ENCODE measurements around the gene BCDIN3D.

The BCDIN3D gene

DNA sequence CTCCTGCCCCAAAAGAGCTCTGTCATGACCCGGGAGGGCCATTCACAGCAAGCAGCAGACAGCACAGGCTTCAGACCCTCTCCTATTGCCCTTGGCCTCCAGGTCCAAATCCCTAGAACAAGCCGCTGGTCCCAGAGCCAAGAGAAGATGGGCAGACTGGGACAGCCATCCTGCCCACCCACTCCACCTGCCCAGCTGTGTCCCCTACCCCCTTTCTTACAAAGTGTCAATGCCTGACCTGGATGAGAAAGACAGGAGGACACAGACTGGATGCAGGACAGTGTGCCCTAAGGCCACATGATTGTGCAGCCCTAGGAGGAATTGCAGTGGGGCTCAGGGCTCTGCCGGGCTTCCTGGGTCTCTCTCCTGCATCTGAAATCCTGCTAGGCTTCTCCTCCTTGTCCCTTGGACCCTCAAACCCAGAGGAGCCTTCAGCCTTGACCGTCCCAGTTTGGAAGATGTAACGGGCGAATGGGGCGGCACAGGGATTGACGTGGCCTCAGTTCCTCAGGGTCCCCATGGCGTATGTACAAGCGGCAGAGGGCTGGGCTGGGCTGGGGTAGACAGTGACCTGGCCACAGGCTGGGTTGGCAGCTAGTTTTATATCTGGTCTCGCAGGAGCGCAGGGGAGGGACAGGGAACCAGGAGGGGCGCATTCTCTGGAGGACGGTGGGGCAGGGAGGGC lies 27.1 kb upstream of the BCDIN3D start:
- Histone ChIP-seq H3K4me1 (ENCODE audit: control insufficient read depth, insufficient read depth, low read length, poor library complexity, severe bottlenecking) (no peaks in the 10 kb centered on the region), H3K27me3 (replicated peaks; ENCODE audit: control insufficient read depth, insufficient read depth, low read length, poor library complexity, severe bottlenecking) (no peaks in the 10 kb centered on the region), H3K27ac (ENCODE audit: insufficient read depth, low read length, poor library complexity, severe bottlenecking) (no peak overlapping the region), H3K4me3 (ENCODE audit: insufficient read depth, low read depth, low read length, poor library complexity, severe bottlenecking) (no peak overlapping the region), H3K9me3 (ENCODE audit: control insufficient read depth, low read length) (no peaks in the 10 kb centered on the region), H3K36me3 (ENCODE audit: control insufficient read depth, insufficient read depth, low read length) (no peaks in the 10 kb centered on the region)
- DNase-seq = no peak

DNA sequence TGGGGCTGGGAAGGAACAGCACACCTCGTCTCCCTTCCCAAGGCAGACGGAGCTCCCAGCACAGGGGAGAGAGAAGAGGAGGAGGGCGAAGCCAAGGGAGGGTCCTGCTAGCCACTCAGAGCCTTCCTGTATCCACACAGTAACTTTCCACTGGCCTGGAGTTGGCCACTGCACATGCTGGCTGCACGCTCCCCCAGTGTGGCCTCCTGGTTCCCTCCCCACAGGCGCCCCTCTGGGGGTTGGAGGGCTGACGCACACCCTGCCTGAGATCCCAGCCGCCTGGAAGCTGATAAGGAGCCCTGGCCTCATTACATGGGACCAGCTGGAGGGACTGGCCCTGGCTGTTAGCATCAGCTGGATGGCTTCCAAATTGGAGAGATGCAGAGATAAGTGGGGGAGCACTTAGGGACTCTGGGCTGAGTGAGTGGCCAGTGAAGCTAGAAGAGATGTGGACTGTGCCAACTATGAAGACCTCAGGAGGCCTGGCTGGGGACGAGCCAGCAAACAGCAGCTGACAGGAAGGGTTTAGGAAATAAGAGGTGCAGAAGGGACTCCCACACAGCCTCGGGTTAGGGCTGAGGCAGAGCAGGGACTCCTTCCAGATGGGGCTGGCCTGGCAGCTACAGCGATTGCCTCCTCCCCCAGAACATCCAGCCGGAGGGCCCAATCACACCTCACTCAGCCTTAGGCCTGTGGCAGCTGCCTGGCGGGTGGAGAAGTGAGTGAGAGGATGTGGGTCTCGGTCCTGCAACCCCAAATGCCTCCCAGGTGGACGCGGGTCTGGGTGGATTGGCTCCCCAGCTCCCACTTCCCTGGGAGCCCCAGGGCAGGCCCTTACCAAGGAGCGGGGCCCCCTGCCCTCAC lies 26.3 kb upstream of the BCDIN3D start:
- Histone ChIP-seq H3K27ac (ENCODE audit: insufficient read depth, low read length, poor library complexity, severe bottlenecking) (no peak overlapping the region), H3K4me1 (ENCODE audit: control insufficient read depth, insufficient read depth, low read length, poor library complexity, severe bottlenecking) (no peaks in the 10 kb centered on the region)
- no peak for DNase-seq

DNA sequence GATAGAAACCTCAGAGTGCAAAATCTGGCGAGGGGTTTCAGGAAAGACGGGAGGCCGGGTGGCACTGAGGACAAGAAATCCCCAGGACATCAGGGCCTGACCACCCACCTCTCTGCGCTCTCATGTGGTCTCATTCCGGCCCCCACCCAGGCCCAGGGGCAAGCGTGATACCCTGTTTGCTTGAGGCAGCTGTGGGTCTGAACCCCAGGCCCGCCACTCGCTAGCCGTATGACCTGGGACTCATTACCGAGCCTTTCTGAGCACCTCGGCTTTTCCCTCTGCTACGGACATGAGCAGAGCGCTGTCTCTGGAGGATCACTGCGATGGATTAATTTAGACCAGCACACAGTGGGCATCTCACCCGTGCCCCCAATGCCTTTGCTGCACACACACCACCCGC lies 25.5 kb upstream of the BCDIN3D start:
- Histone ChIP-seq H3K36me3 (ENCODE audit: control insufficient read depth, insufficient read depth, low read length) (no peaks in the 10 kb centered on the region), H3K4me3 (ENCODE audit: insufficient read depth, low read depth, low read length, poor library complexity, severe bottlenecking) (no peak overlapping the region), H3K27ac (ENCODE audit: insufficient read depth, low read length, poor library complexity, severe bottlenecking) (no peak overlapping the region), H3K27me3 (replicated peaks; ENCODE audit: control insufficient read depth, insufficient read depth, low read length, poor library complexity, severe bottlenecking) (no peaks in the 10 kb centered on the region), H3K4me1 (ENCODE audit: control insufficient read depth, insufficient read depth, low read length, poor library complexity, severe bottlenecking) (no peaks in the 10 kb centered on the region), H3K9me3 (ENCODE audit: control insufficient read depth, low read length) (no peaks in the 10 kb centered on the region)
- no peak for DNase-seq

More for the DNA sequence above, 26.3 kb upstream of the BCDIN3D start:
- Histone ChIP-seq H3K36me3 (ENCODE audit: control insufficient read depth, insufficient read depth, low read length) (no peaks in the 10 kb centered on the region), H3K9me3 (ENCODE audit: control insufficient read depth, low read length) (no peaks in the 10 kb centered on the region), H3K27me3 (replicated peaks; ENCODE audit: control insufficient read depth, insufficient read depth, low read length, poor library complexity, severe bottlenecking) (no peaks in the 10 kb centered on the region), H3K4me3 (ENCODE audit: insufficient read depth, low read depth, low read length, poor library complexity, severe bottlenecking) (no peak overlapping the region)

DNA sequence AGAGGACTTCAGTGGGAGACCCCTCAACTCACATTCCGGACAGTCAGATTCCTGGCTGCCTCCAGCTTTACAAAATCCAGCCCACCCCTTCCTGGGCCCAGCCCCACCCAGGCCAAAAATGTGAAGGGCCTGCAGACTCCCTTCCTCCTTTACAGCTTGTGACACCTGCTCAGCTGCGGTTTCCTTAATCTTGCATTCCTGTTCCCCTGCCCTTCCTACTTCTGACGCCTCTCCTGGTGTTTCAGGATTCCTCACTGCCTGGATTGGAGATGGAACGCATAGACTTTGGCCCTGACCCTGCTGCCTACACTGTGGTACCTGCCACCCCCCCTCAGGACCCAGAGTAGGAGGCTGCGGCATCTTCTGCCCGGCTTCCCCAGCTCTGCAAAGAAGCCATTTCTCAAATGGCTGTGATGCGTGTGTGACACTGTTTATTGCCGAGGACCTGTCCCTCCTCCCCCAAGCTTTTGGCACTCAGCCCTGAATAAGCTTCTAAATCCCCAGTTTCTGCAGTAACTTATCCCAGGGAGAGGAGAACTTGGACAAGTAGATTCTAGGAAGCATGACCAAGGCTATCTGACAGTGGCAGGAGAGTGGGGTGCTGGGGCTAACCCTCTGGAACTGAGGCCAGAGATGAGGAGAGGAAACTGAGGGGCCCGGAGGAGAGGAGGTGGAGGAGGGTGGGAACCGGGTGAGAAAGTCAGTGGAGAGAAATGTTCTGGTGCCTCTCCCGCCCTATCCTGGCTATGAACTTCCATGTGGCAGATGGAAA lies 24.9 kb upstream of the BCDIN3D start:
- Histone ChIP-seq H3K9me3 (ENCODE audit: control insufficient read depth, low read length) (no peaks in the 10 kb centered on the region), H3K4me1 (ENCODE audit: control insufficient read depth, insufficient read depth, low read length, poor library complexity, severe bottlenecking) (no peaks in the 10 kb centered on the region), H3K27me3 (replicated peaks; ENCODE audit: control insufficient read depth, insufficient read depth, low read length, poor library complexity, severe bottlenecking) (no peaks in the 10 kb centered on the region), H3K27ac (ENCODE audit: insufficient read depth, low read length, poor library complexity, severe bottlenecking) (no peak overlapping the region), H3K36me3 (ENCODE audit: control insufficient read depth, insufficient read depth, low read length) (no peaks in the 10 kb centered on the region), H3K4me3 (ENCODE audit: insufficient read depth, low read depth, low read length, poor library complexity, severe bottlenecking) (no peak overlapping the region)
- no peak for DNase-seq

DNA sequence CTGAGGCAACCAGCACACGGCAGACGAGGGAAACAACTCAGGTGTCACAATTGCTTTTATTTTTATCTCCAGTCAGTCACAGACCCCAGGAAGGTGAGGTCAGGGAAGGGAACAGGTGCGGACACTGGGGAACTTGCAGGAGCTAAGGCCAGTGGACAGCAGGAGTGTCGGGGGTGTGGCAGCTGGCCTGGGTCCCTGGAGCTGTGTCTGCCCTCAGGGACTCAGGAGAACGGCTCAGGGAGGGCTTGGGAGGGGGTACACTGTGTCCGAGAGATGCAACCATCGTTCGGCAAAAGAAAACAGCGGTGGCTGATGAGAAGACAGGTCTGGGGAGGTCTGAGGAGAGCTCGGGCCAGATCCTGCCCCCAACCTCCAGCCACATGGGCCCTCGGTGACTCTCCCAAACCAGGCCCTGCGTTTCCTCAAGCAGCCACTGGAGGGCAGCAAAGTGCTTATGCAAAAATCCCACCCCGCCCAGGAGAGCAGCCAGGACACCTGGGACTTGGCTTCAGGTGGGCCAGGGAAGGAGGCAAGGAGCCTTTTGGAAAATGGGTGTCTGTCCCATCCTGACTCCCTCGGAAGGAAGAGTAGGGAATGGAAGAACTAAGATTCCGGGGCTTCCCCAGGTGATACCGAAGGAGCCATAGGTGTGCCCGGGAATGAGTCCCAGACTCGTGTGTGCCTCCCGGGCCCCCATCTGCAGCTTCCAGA lies 24.1 kb upstream of the BCDIN3D start:
- H3K27ac ChIP-seq (ENCODE audit: insufficient read depth, low read length, poor library complexity, severe bottlenecking) = no peak overlapping the region
- H3K27me3 ChIP-seq (replicated peaks; ENCODE audit: control insufficient read depth, insufficient read depth, low read length, poor library complexity, severe bottlenecking) = no peaks in the 10 kb centered on the region
- no peaks in the 10 kb centered on the region for H3K36me3 ChIP-seq (ENCODE audit: control insufficient read depth, insufficient read depth, low read length)
- no peaks in the 10 kb centered on the region for H3K4me1 ChIP-seq (ENCODE audit: control insufficient read depth, insufficient read depth, low read length, poor library complexity, severe bottlenecking)
- H3K9me3 ChIP-seq (ENCODE audit: control insufficient read depth, low read length) = no peaks in the 10 kb centered on the region
- no peak overlapping the region for H3K4me3 ChIP-seq (ENCODE audit: insufficient read depth, low read depth, low read length, poor library complexity, severe bottlenecking)
- DNase-seq = peak; percentile 41 to 55 (median 44)

DNA sequence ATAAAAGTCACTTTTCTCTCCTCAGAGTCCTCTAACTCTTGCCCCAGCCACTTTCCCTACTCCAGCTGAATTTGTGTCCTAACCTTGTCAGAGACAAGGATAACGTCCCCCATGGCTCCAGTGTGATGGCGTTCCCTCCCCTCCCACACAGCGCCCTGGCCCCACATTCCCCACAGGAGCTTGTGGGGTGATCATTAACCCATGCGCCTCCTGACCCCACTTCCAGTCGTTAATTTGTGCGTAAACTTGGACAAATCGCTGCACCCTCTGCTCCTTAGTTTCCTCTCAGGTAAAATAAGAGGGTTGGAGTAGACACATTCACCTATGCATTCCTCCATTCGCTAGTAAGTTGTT lies 22.9 kb upstream of the BCDIN3D start:
- H3K27me3 ChIP-seq (replicated peaks; ENCODE audit: control insufficient read depth, insufficient read depth, low read length, poor library complexity, severe bottlenecking) = no peaks in the 10 kb centered on the region
- DNase-seq = no peak
- H3K27ac ChIP-seq (ENCODE audit: insufficient read depth, low read length, poor library complexity, severe bottlenecking) = no peak overlapping the region
- H3K9me3 ChIP-seq (ENCODE audit: control insufficient read depth, low read length) = no peaks in the 10 kb centered on the region
- no peaks in the 10 kb centered on the region for H3K4me1 ChIP-seq (ENCODE audit: control insufficient read depth, insufficient read depth, low read length, poor library complexity, severe bottlenecking)
- H3K4me3 ChIP-seq (ENCODE audit: insufficient read depth, low read depth, low read length, poor library complexity, severe bottlenecking) = no peak overlapping the region
- H3K36me3 ChIP-seq (ENCODE audit: control insufficient read depth, insufficient read depth, low read length) = no peaks in the 10 kb centered on the region

DNA sequence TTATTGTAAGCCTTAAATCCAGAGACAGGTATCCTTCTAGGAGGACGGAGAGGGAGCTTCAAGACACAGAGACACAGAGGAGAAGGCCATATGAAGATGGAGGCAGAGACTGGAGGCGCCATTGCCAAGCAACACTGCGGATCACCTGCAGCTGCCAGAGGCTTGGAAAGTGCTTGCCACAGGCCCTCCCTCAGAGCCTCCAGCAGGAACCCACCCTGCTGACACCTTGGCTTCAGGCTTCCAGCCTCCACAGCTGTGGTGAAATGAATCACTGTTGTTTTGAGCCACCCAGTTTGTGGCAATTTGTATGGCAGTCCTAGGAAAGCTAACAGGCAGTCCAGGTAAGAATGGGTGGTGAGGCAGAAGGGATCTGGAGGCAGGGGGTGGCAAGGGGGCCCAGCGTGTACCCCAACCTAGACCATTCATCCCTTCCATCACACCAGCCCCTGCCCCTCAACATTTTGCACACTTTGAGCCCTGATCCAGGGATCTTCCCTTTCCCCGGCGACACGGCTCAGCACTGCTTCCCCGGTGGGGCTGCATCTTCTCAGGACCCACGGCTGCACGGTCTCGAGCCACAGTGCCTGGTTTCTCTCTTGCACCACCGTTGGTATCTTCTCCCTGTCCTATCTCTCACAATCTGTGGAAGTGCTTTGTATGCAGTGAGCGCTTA lies 22.3 kb upstream of the BCDIN3D start:
- H3K27ac ChIP-seq (ENCODE audit: insufficient read depth, low read length, poor library complexity, severe bottlenecking) = no peak overlapping the region
- H3K27me3 ChIP-seq (replicated peaks; ENCODE audit: control insufficient read depth, insufficient read depth, low read length, poor library complexity, severe bottlenecking) = no peaks in the 10 kb centered on the region
- DNase-seq = no peak

DNA sequence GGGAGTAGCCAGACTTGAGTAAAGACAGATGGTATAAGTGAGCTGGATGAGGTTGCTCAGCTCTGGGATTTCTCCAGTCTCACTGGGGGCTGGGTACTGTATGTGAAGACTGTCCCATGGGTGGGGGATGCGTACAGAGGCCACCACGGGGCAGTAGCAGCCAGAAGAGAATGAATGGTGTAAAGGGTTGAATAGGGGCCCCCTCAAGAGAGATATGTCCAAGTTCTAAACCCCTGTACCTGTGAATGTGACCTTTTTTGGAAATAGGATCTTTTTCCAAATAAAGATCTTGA lies 21.8 kb upstream of the BCDIN3D start:
- Histone ChIP-seq H3K27me3 (replicated peaks; ENCODE audit: control insufficient read depth, insufficient read depth, low read length, poor library complexity, severe bottlenecking) (no peaks in the 10 kb centered on the region), H3K27ac (ENCODE audit: insufficient read depth, low read length, poor library complexity, severe bottlenecking) (no peak overlapping the region), H3K36me3 (ENCODE audit: control insufficient read depth, insufficient read depth, low read length) (no peaks in the 10 kb centered on the region), H3K4me1 (ENCODE audit: control insufficient read depth, insufficient read depth, low read length, poor library complexity, severe bottlenecking) (no peaks in the 10 kb centered on the region), H3K9me3 (ENCODE audit: control insufficient read depth, low read length) (no peaks in the 10 kb centered on the region), H3K4me3 (ENCODE audit: insufficient read depth, low read depth, low read length, poor library complexity, severe bottlenecking) (no peak overlapping the region)
- DNase-seq = no peak

More for the DNA sequence above, 22.3 kb upstream of the BCDIN3D start:
- no peaks in the 10 kb centered on the region for H3K36me3 ChIP-seq (ENCODE audit: control insufficient read depth, insufficient read depth, low read length)
- no peaks in the 10 kb centered on the region for H3K9me3 ChIP-seq (ENCODE audit: control insufficient read depth, low read length)
- no peak overlapping the region for H3K4me3 ChIP-seq (ENCODE audit: insufficient read depth, low read depth, low read length, poor library complexity, severe bottlenecking)
- no peaks in the 10 kb centered on the region for H3K4me1 ChIP-seq (ENCODE audit: control insufficient read depth, insufficient read depth, low read length, poor library complexity, severe bottlenecking)

DNA sequence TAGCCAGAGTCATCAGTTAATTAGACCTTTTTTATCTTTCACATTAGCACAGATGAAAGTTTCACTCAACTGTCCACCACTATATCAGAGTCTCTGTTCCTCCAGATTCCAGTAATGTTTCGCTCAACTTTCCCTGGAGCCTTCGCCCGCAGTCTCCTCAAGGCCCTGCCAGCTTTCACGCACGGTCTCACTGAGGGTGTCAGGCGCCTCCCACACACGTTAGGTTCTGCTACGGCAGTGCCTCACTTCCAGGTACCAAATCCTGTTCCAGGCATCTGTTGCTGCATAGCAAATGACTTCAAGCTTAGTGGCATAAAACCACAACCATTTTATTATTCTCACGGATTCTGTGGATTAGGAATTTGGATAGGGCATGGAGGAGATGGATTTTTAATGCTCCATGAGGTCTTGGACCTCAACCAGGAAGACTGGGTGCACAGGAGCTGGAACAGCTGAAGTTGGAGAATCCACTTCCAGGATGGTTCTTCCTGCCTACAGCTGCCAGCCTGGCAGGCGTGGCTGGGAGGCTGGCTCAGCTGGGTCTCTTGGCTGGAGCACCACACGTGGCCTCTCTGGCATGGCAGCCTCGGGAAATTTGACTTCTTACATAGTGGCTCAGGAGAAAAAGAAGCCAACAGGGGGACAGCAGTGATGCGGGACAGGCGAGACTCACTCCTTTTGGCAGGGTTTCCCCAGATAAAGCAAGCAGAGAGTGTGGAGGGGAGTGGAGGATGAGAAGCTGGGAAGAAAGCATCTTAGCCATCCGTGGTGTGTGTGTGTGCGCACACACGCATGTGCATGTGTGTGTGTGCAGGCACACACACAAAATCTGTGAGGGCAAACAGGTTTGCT lies 21.3 kb upstream of the BCDIN3D start:
- H3K9me3 ChIP-seq (ENCODE audit: control insufficient read depth, low read length) = no peaks in the 10 kb centered on the region
- no peak for DNase-seq
- H3K4me3 ChIP-seq (ENCODE audit: insufficient read depth, low read depth, low read length, poor library complexity, severe bottlenecking) = no peak overlapping the region
- H3K27me3 ChIP-seq (replicated peaks; ENCODE audit: control insufficient read depth, insufficient read depth, low read length, poor library complexity, severe bottlenecking) = no peaks in the 10 kb centered on the region
- H3K27ac ChIP-seq (ENCODE audit: insufficient read depth, low read length, poor library complexity, severe bottlenecking) = no peak overlapping the region
- H3K4me1 ChIP-seq (ENCODE audit: control insufficient read depth, insufficient read depth, low read length, poor library complexity, severe bottlenecking) = no peaks in the 10 kb centered on the region
- no peaks in the 10 kb centered on the region for H3K36me3 ChIP-seq (ENCODE audit: control insufficient read depth, insufficient read depth, low read length)
